ENCODE measurements around the gene RRBP1.
A peak's percentile ranks its signal among the peaks of the same experiment; 100 is the strongest.

The RRBP1 gene

GRCh38 chr20:17682103-17682888, at the start of gene RRBP1:
Gene RRBP1 (minus strand): TSS chr20:17682242. CDS start chr20:17660507, 21,735 bp downstream.
- TF ChIP-seq CTCF (IDR thresholded peaks at IDR 0.05) = peak; percentile 58 to 64
- Histone ChIP-seq H3K27ac (peak within 1 kb of the TSS; percentile 82 to 87), H3K27me3 (peaks cover 0 to 6% of the 10 kb centered on the region in 2 donors), H3K4me1 (peaks cover 0 to 18% (median 12%) of the 10 kb centered on the region in 4 donors), H3K36me3 (peaks cover 0 to 12% (median 0%) of the 10 kb centered on the region in 3 donors), H3K4me3 (peak within 1 kb of the TSS; percentile 79 to 90), H3K9me3 (no peaks in the 10 kb centered on the region)
- intact Hi-C loops (cut with DNase I; ENCODE audit: low total_unique reads) = loop anchor here (5.0 to 10.0 kb wide), 2 partner anchors 113 to 215 kb away; no protein-coding TSS in a partner anchor
- DNase-seq = peak; percentile 98 to 99

GRCh38 chr20:17731233-17731632, 49.2 kb upstream of the RRBP1 start:
- intact Hi-C loops (cut with DNase I; ENCODE audit: low total_unique reads) = no loop called here

GRCh38 chr20:17730071-17730470, 48.0 kb upstream of the RRBP1 start:
- TF ChIP-seq CTCF (IDR thresholded peaks at IDR 0.05) = no peak

More at GRCh38 chr20:17731233-17731632, 49.2 kb upstream of the RRBP1 start:
- no peak overlapping the region for H3K4me3 ChIP-seq
- no peaks in the 10 kb centered on the region for H3K36me3 ChIP-seq
- DNase-seq = no peak
- H3K27me3 ChIP-seq = no peaks in the 10 kb centered on the region
- no peak overlapping the region for H3K27ac ChIP-seq
- no peak for TF ChIP-seq CTCF (IDR thresholded peaks at IDR 0.05)
- H3K9me3 ChIP-seq = no peaks in the 10 kb centered on the region
- no peaks in the 10 kb centered on the region for H3K4me1 ChIP-seq

GRCh38 chr20:17728074-17728473, 46.0 kb upstream of the RRBP1 start:
- no peak for TF ChIP-seq CTCF (IDR thresholded peaks at IDR 0.05)
- H3K36me3 ChIP-seq = no peaks in the 10 kb centered on the region
- intact Hi-C loops (cut with DNase I; ENCODE audit: low total_unique reads) = no loop called here
- H3K27me3 ChIP-seq = no peaks in the 10 kb centered on the region
- no peaks in the 10 kb centered on the region for H3K9me3 ChIP-seq
- no peak overlapping the region for H3K4me3 ChIP-seq
- H3K4me1 ChIP-seq = no peaks in the 10 kb centered on the region
- DNase-seq = no peak
- no peak overlapping the region for H3K27ac ChIP-seq

More at GRCh38 chr20:17730071-17730470, 48.0 kb upstream of the RRBP1 start:
- Histone ChIP-seq H3K4me3 (no peak overlapping the region), H3K27me3 (no peaks in the 10 kb centered on the region), H3K9me3 (no peaks in the 10 kb centered on the region), H3K4me1 (no peaks in the 10 kb centered on the region), H3K36me3 (no peaks in the 10 kb centered on the region), H3K27ac (no peak overlapping the region)
- no peak for DNase-seq
- intact Hi-C loops (cut with DNase I; ENCODE audit: low total_unique reads) = no loop called here

- no peak for TF ChIP-seq CTCF (IDR thresholded peaks at IDR 0.05)
- intact Hi-C loops (cut with DNase I; ENCODE audit: low total_unique reads) = no loop called here
- no peaks in the 10 kb centered on the region for H3K9me3 ChIP-seq
- no peaks in the 10 kb centered on the region for H3K27me3 ChIP-seq
- DNase-seq = no peak
- H3K36me3 ChIP-seq = no peaks in the 10 kb centered on the region
- no peak overlapping the region for H3K27ac ChIP-seq
- H3K4me1 ChIP-seq = no peaks in the 10 kb centered on the region
- no peak overlapping the region for H3K4me3 ChIP-seq
These were observed 45.3 kb upstream of the RRBP1 start for GRCh38 chr20:17727351-17727750.

All from tibial artery (tissue), 4 donors.